Anterior cingulate cortex (tissue), 58 donors: ENCODE data around the gene BRF1.
"Not testable (repeated sequence)": the region's sequence is repeated elsewhere in the genome, so short reads cannot be mapped to it uniquely, and the experiment has no call there.

Source experiments
- DNase-seq, 58 donors: peaks; one replicate each; lab custom pipeline; 2025; lab: John Stamatoyannopoulos, UW

BRF1 gene

GRCh38 chr14:105333613-105334364 is 33.0 kb upstream of the BRF1 start:
- no peak for DNase-seq

GRCh38 chr14:105333020-105333490 is 32.3 kb upstream of the BRF1 start:
- DNase-seq, result no peak

- DNase-seq, result no peak
These were observed 31.6 kb upstream of the BRF1 start for GRCh38 chr14:105332350-105332874.

- DNase-seq, result no peak
These were observed 31.0 kb upstream of the BRF1 start for GRCh38 chr14:105331575-105332349.

- DNase-seq, result no peak
These were observed 29.7 kb upstream of the BRF1 start for GRCh38 chr14:105330491-105330895.

- DNase-seq, result no peak
These were observed 28.8 kb upstream of the BRF1 start for GRCh38 chr14:105329411-105330150.

GRCh38 chr14:105328678-105329390 is 28.0 kb upstream of the BRF1 start:
- no peak for DNase-seq

- DNase-seq, result no peak
These were observed 27.4 kb upstream of the BRF1 start for GRCh38 chr14:105328070-105328677.

- DNase-seq, result not testable (repeated sequence)
These were observed 26.9 kb upstream of the BRF1 start for GRCh38 chr14:105327695-105328045.

GRCh38 chr14:105326891-105327694 is 26.3 kb upstream of the BRF1 start:
- DNase-seq, result no peak

- DNase-seq, result no peak
These were observed 25.7 kb upstream of the BRF1 start for GRCh38 chr14:105326568-105326867.

- DNase-seq, result no peak
These were observed 25.1 kb upstream of the BRF1 start for GRCh38 chr14:105325716-105326567.

- DNase-seq, result no peak
These were observed 24.5 kb upstream of the BRF1 start for GRCh38 chr14:105325303-105325702.

- DNase-seq, result no peak
These were observed 24.1 kb upstream of the BRF1 start for GRCh38 chr14:105324871-105325270.

GRCh38 chr14:105324080-105324778 is 23.4 kb upstream of the BRF1 start:
- peak in 14 of 58 donors; percentile 16 to 60 (median 46) for DNase-seq

GRCh38 chr14:105323663-105324062 is 22.9 kb upstream of the BRF1 start:
- no peak for DNase-seq

GRCh38 chr14:105322791-105323556 is 22.2 kb upstream of the BRF1 start:
- peak in 1 of 58 donors; percentile 26 for DNase-seq
